Neural cell (in vitro differentiated cells): Measurements from ENCODE around the gene TIMP4.

Experiments
- CTCF ChIP-seq: fragments of 450-650 bp; IDR thresholded peaks from 2 replicates; pipeline ENCODE4 v1.5.1; 2014; ENCODE audit warnings: antibody characterized with exemption, mild to moderate bottlenecking, moderate library complexity; ENCODE audit not compliant: poor library complexity, severe bottlenecking
- EP300 ChIP-seq: fragments of 450-650 bp; conservative IDR thresholded peaks from 2 replicates; pipeline ENCODE4 v1.6.1; 2014; ENCODE audit warnings: antibody characterized with exemption, mild to moderate bottlenecking, moderate library complexity; ENCODE audit not compliant: poor library complexity, severe bottlenecking
- EZH2 ChIP-seq: fragments of 200-600, 300-800 bp; shearing (Covaris generic), sonication (generic); IDR thresholded peaks from 2 replicates; pipeline ENCODE4 v1.6.1; 2014; ENCODE audit warnings: antibody characterized with exemption, low read length, borderline replicate concordance, mild to moderate bottlenecking; ENCODE audit not compliant: insufficient read depth, poor library complexity, severe bottlenecking
- MXI1 ChIP-seq: fragments of 450-650 bp; conservative IDR thresholded peaks from 2 replicates; pipeline ENCODE4 v1.6.1; 2014; ENCODE audit warnings: antibody characterized with exemption, mild to moderate bottlenecking; ENCODE audit not compliant: poor library complexity, severe bottlenecking
- POLR2AphosphoS5 ChIP-seq: IDR thresholded peaks from 2 replicates; pipeline ENCODE4 v1.6.1; 2012
- RAD21 ChIP-seq: fragments of 450-650 bp; conservative IDR thresholded peaks from 2 replicates; pipeline ENCODE4 v1.6.1; 2014; ENCODE audit warnings: antibody characterized with exemption, mild to moderate bottlenecking, moderate library complexity
- SMC3 ChIP-seq: fragments of 450-650 bp; conservative IDR thresholded peaks from 2 replicates; pipeline ENCODE4 v1.6.1; 2014; ENCODE audit warnings: antibody characterized with exemption, mild to moderate bottlenecking, moderate library complexity; ENCODE audit not compliant: poor library complexity
- TAF1 ChIP-seq: IDR thresholded peaks from 2 replicates; pipeline ENCODE4 v1.6.1; 2012; ENCODE audit warnings: low read depth
- TF ChIP-seq, protein P1 (sequence below): IDR thresholded peaks from 2 replicates; pipeline ENCODE4 v1.6.1; 2012; ENCODE audit warnings: borderline replicate concordance

DNA sequence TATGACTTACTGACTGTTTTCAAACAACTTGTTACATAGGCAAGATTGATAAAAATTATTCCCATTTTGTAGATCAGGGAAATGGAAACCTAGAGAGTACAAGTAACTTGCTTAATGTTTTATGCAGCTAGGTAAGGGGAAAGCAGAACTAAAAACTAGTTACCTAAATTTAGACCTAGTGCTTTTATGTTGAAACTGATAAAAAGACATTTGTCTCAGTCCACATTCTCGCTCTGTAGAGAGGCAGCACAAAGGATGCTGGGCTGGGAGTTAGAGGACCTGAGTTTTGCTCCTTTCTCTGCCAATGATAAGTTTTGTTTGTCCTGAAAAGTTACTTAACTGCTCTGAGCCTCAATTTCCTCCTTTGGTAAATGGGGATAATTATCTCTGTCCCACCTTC is 17.4 kb downstream of the TIMP4 start:
- TF ChIP-seq EZH2, result no peak
- TF ChIP-seq, protein P1, sequence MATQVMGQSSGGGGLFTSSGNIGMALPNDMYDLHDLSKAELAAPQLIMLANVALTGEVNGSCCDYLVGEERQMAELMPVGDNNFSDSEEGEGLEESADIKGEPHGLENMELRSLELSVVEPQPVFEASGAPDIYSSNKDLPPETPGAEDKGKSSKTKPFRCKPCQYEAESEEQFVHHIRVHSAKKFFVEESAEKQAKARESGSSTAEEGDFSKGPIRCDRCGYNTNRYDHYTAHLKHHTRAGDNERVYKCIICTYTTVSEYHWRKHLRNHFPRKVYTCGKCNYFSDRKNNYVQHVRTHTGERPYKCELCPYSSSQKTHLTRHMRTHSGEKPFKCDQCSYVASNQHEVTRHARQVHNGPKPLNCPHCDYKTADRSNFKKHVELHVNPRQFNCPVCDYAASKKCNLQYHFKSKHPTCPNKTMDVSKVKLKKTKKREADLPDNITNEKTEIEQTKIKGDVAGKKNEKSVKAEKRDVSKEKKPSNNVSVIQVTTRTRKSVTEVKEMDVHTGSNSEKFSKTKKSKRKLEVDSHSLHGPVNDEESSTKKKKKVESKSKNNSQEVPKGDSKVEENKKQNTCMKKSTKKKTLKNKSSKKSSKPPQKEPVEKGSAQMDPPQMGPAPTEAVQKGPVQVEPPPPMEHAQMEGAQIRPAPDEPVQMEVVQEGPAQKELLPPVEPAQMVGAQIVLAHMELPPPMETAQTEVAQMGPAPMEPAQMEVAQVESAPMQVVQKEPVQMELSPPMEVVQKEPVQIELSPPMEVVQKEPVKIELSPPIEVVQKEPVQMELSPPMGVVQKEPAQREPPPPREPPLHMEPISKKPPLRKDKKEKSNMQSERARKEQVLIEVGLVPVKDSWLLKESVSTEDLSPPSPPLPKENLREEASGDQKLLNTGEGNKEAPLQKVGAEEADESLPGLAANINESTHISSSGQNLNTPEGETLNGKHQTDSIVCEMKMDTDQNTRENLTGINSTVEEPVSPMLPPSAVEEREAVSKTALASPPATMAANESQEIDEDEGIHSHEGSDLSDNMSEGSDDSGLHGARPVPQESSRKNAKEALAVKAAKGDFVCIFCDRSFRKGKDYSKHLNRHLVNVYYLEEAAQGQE, result no peak
- TF ChIP-seq EP300, result no peak
- no peak for TF ChIP-seq CTCF
- TF ChIP-seq POLR2AphosphoS5, result no peak
- no peak for TF ChIP-seq SMC3
- TF ChIP-seq TAF1, result no peak
- no peak for TF ChIP-seq RAD21
- no peak for TF ChIP-seq MXI1
